DOHH2 (cell line): ENCODE measurements around the gene PKD1.

ENCODE experiments used
- CTCF ChIP-seq: fragments of 200-600 bp; sonication (generic); IDR thresholded peaks from one replicate; pipeline ENCODE4 v1.5.1; 2014; ENCODE audit warnings: antibody characterized with exemption, mild to moderate bottlenecking, low read depth, low read length; ENCODE audit not compliant: poor library complexity, severe bottlenecking
- EZH2phosphoT487 ChIP-seq: fragments of 200-600 bp; sonication (generic); IDR thresholded peaks from 2 replicates; pipeline ENCODE4 v1.6.1; 2017; ENCODE audit warnings: borderline replicate concordance, mild to moderate bottlenecking, antibody characterized with exemption, low read length, moderate library complexity, mixed read lengths

GRCh38 chr16:2061526-2061925, 74.2 kb downstream of the PKD1 start:
- no peak for TF ChIP-seq CTCF
- no peak for TF ChIP-seq EZH2phosphoT487
